ENCODE measurements around the gene ADRA2B. TPM values are rescaled to one million over a fixed set of nuclear protein-coding genes. Genes with fewer than 3 reads are reported as not detected.

ADRA2B gene
- total RNA-seq, 2 donors from 2014 or later, result 3.5 to 4.5 TPM

DNA sequence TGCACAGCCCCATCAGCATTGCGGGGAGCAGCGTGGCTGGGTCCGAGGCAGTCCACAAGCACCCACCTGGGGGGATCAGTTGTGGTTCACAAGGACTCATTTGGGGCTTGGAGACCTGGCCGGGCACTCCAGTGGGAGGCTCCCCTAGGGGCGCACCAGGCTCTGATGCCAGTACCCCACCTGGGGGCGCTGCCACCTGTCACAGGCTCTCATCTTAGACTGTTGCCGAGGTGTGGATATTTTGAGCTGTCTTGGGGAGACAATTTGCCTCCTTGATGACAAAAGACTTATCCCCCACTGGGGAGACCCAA lies 3.0 kb downstream of the ADRA2B start:
- Histone ChIP-seq H3K9me3 (no peaks in the 10 kb centered on the region), H3K4me1 (ENCODE audit: control insufficient read depth in 1 of 2, low read depth in 2 of 2) (peaks cover 7 to 26% of the 10 kb centered on the region in 2 donors), H3K27ac (no peak overlapping the region), H3K36me3 (no peaks in the 10 kb centered on the region), H3K27me3 (replicated peaks; ENCODE audit: insufficient read depth) (no peaks in the 10 kb centered on the region), H3K4me3 (no peak overlapping the region)
- TF ChIP-seq, protein P1, sequence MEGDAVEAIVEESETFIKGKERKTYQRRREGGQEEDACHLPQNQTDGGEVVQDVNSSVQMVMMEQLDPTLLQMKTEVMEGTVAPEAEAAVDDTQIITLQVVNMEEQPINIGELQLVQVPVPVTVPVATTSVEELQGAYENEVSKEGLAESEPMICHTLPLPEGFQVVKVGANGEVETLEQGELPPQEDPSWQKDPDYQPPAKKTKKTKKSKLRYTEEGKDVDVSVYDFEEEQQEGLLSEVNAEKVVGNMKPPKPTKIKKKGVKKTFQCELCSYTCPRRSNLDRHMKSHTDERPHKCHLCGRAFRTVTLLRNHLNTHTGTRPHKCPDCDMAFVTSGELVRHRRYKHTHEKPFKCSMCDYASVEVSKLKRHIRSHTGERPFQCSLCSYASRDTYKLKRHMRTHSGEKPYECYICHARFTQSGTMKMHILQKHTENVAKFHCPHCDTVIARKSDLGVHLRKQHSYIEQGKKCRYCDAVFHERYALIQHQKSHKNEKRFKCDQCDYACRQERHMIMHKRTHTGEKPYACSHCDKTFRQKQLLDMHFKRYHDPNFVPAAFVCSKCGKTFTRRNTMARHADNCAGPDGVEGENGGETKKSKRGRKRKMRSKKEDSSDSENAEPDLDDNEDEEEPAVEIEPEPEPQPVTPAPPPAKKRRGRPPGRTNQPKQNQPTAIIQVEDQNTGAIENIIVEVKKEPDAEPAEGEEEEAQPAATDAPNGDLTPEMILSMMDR (IDR thresholded peaks at IDR 0.05), result no peak
- DNase-seq (ENCODE audit: low spot score) (no peak), ATAC-seq (ENCODE audit: insufficient number of reproducible peaks, low FRiP score, low read depth) (no peak)

- H3K27me3 ChIP-seq (replicated peaks; ENCODE audit: insufficient read depth), result no peaks in the 10 kb centered on the region
Measured at GRCh38 chr2:96112501-96113366, 3.6 kb downstream of the ADRA2B start.

GRCh38 chr2:96111823-96112500 lies 4.4 kb downstream of the ADRA2B start:
- ATAC-seq (ENCODE audit: insufficient number of reproducible peaks, low FRiP score, low read depth) (no peak), DNase-seq (ENCODE audit: low spot score) (no peak)
- H3K36me3 ChIP-seq, result no peaks in the 10 kb centered on the region
- no peak overlapping the region for H3K27ac ChIP-seq
- no peaks in the 10 kb centered on the region for H3K9me3 ChIP-seq
- H3K4me1 ChIP-seq (ENCODE audit: control insufficient read depth in 1 of 2, low read depth in 2 of 2), result peaks cover 7 to 23% of the 10 kb centered on the region in 2 donors
- TF ChIP-seq, protein P1 (IDR thresholded peaks at IDR 0.05), result no peak
- no peaks in the 10 kb centered on the region for H3K27me3 ChIP-seq (replicated peaks; ENCODE audit: insufficient read depth)
- H3K4me3 ChIP-seq, result no peak overlapping the region

More at GRCh38 chr2:96112501-96113366, 3.6 kb downstream of the ADRA2B start:
- Histone ChIP-seq H3K4me3 (no peak overlapping the region), H3K27ac (no peak overlapping the region), H3K9me3 (no peaks in the 10 kb centered on the region), H3K36me3 (no peaks in the 10 kb centered on the region), H3K4me1 (ENCODE audit: control insufficient read depth in 1 of 2, low read depth in 2 of 2) (peaks cover 7 to 27% of the 10 kb centered on the region in 2 donors)
- DNase-seq (ENCODE audit: low spot score) (no peak), ATAC-seq (ENCODE audit: insufficient number of reproducible peaks, low FRiP score, low read depth) (no peak)
- TF ChIP-seq, protein P1 (IDR thresholded peaks at IDR 0.05), result no peak

GRCh38 chr2:96111257-96111640 lies 5.1 kb downstream of the ADRA2B start:
- Histone ChIP-seq H3K4me1 (ENCODE audit: control insufficient read depth in 1 of 2, low read depth in 2 of 2) (peaks cover 5 to 17% of the 10 kb centered on the region in 2 donors), H3K27ac (no peak overlapping the region), H3K27me3 (replicated peaks; ENCODE audit: insufficient read depth) (no peaks in the 10 kb centered on the region), H3K4me3 (no peak overlapping the region), H3K9me3 (no peaks in the 10 kb centered on the region), H3K36me3 (no peaks in the 10 kb centered on the region)
- DNase-seq (ENCODE audit: low spot score) (no peak), ATAC-seq (ENCODE audit: insufficient number of reproducible peaks, low FRiP score, low read depth) (no peak)
- TF ChIP-seq, protein P1 (IDR thresholded peaks at IDR 0.05), result no peak

DNA sequence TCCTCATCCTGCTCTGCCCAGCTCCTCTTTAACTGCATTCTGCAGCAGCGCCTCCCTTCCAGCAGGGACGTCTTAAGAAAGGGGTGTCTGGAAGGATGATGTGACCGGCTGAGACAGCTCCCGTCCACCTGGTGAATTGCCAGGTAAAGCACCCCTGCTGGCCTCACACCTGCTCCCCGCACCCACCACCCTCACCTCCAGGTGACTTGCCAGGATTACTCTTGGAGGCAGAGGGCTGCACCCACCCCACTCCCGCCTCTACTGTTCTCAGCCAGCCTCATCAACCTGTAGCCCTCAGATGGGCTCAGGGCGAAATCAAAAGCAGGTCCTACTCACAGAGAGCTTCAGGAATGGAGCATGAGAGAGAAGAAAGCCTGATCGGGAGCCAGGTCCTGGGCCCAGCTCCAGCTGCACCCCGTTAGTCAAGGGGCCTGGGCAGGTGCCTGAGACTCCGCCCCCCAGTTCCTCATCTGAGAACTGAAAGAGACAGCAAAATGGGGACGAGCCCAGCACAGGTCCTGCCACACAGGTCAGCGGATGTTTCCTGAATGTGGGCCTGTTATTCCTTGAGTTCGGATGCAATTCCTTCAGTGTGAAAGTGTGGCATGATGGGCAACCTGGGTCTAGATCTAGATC lies 5.6 kb downstream of the ADRA2B start:
- TF ChIP-seq, protein P1 (IDR thresholded peaks at IDR 0.05), result no peak
- ATAC-seq (ENCODE audit: insufficient number of reproducible peaks, low FRiP score, low read depth), result no peak
- Histone ChIP-seq H3K9me3 (peaks cover 3% of the 10 kb centered on the region), H3K36me3 (no peaks in the 10 kb centered on the region), H3K4me3 (no peak overlapping the region), H3K27ac (no peak overlapping the region), H3K27me3 (replicated peaks; ENCODE audit: insufficient read depth) (no peaks in the 10 kb centered on the region), H3K4me1 (ENCODE audit: control insufficient read depth in 1 of 2, low read depth in 2 of 2) (peaks cover 3 to 12% of the 10 kb centered on the region in 2 donors)
- no peak for DNase-seq (ENCODE audit: low spot score)

Measured in thoracic aorta (tissue), 2 donors.